HepG2 (cell line): Measurements from ENCODE around the gene GUCY1B1. TPM values are rescaled to one million over a fixed set of nuclear protein-coding genes. Genes with fewer than 3 reads are reported as not detected.

ENCODE experiments used
- ATAC-seq: fragments of 200-7000 bp; cut with Tn5 transposase; 3 replicates; pipeline ENCODE4 v1.9.1; 2020; ENCODE audit warnings: mild to moderate bottlenecking, moderate library complexity
- BruUV-seq: library from RNA; stranded (reverse); fragments of 400-500 nt; replicated peaks from 2 replicates; lab custom pipeline; 2021; lab: Mats Ljungman, UMichigan
- CTCF ChIA-PET: fragments of 300-600 bp; formaldehyde crosslinking; extraction: SDS; loops from one replicate; lab custom pipeline; 2021; ENCODE audit warnings: low total read pairs, inconsistent platforms, low intra/inter-chr PET ratio; lab: Yijun Ruan, JAX
- POLR2A ChIA-PET: fragments of 350-600 bp; sonication (Branson Sonifier 250); formaldehyde crosslinking; loops from one replicate; lab custom pipeline; 2020; ENCODE audit warnings: antibody characterized with exemption, inconsistent platforms; lab: Yijun Ruan, JAX
- DNase-seq: peaks from one replicate; pipeline ENCODE4 v3.0.0-alpha.2; 2015; ENCODE audit warnings: low spot score
- FAIRE-seq: peaks from 3 replicates; lab custom pipeline; 2011; peaks lifted over from hg19 to GRCh38; lab: Jason Lieb, UNC
- H2AFZ ChIP-seq: one replicate; pipeline ENCODE4 v1.6.1; 2011; ENCODE audit warnings: low read length, inconsistent platforms
- H3K27ac ChIP-seq: fragments of 300-600 bp; 3 replicates; pipeline ENCODE4 v1.8.0; 2011; ENCODE audit warnings: mixed run types, mild to moderate bottlenecking, mixed read lengths, low read length, inconsistent platforms; ENCODE audit not compliant: insufficient read depth; ENCODE audit errors: extremely low read length
- H3K27me3 ChIP-seq, 2 experiments: fragments of 200-600 bp in 1 of 2; 2 replicates in 1 of 2; 3 replicates in 1 of 2; pipeline versions ENCODE4 v1.6.0 to v1.8.0; 2011; ENCODE audit warnings: low read length in 2 of 2, mild to moderate bottlenecking in 2 of 2, moderate library complexity in 2 of 2, inconsistent platforms in 1 of 2; ENCODE audit not compliant: insufficient read depth in 2 of 2, control insufficient read depth in 1 of 2
- H3K36me3 ChIP-seq, 2 experiments: fragments of 200-600 bp in 1 of 2; replicated peaks in 1 of 2; 2 replicates in 1 of 2; 3 replicates in 1 of 2; pipeline versions ENCODE4 v1.5.1 to v1.8.0; 2011; ENCODE audit warnings: low read length in 2 of 2, inconsistent platforms in 1 of 2; ENCODE audit not compliant: insufficient read depth in 2 of 2, control insufficient read depth in 1 of 2
- H3K4me1 ChIP-seq: 2 replicates; pipeline ENCODE4 v1.5.1; 2012; ENCODE audit warnings: low read length, inconsistent platforms; ENCODE audit not compliant: insufficient read depth
- H3K4me2 ChIP-seq: 2 replicates; pipeline ENCODE4 v1.6.0; 2011; ENCODE audit warnings: low read depth, low read length, inconsistent platforms
- H3K4me3 ChIP-seq, 3 experiments: fragments of 200-600 bp in 1 of 3; sonication (generic), shearing (Covaris generic) in 1 of 3; replicated peaks in 1 of 3; 2 replicates each; pipeline ENCODE4 v1.5.1; 2011 to 2016; ENCODE audit warnings: low read length in 3 of 3, inconsistent platforms in 2 of 3, low read depth in 2 of 3, mild to moderate bottlenecking in 2 of 3, control low read depth in 1 of 3, mixed read lengths in 1 of 3; ENCODE audit not compliant: insufficient read depth in 1 of 3
- H3K79me2 ChIP-seq: one replicate; pipeline ENCODE4 v1.6.1; 2011; ENCODE audit warnings: low read length, inconsistent platforms; ENCODE audit not compliant: insufficient read depth
- H3K9ac ChIP-seq: 2 replicates; pipeline ENCODE4 v1.6.0; 2011; ENCODE audit warnings: mild to moderate bottlenecking, low read depth, low read length, inconsistent platforms; ENCODE audit not compliant: insufficient read depth
- H3K9me3 ChIP-seq: 2 replicates; pipeline ENCODE4 v1.5.1; 2012; ENCODE audit warnings: mild to moderate bottlenecking, low read length
- H4K20me1 ChIP-seq: 2 replicates; pipeline ENCODE4 v1.6.0; 2011; ENCODE audit warnings: inconsistent platforms, mild to moderate bottlenecking, low read length, moderate library complexity; ENCODE audit not compliant: insufficient read depth
- MAFK ChIP-seq, 2 experiments: IDR thresholded peaks in 1 of 2; conservative IDR thresholded peaks in 1 of 2; 2 replicates each; pipeline ENCODE4 v1.6.1; 2011; ENCODE audit warnings: improper control_type of control experiment in 2 of 2, low read length in 2 of 2
- MYC ChIP-seq: sonication (generic); formaldehyde crosslinking; IDR thresholded peaks from 2 replicates; pipeline ENCODE4 v1.9.0; 2021; ENCODE audit warnings: missing genetic modification reagents, borderline replicate concordance
- NFE2L1 ChIP-seq: sonication (generic); formaldehyde crosslinking; IDR thresholded peaks from 2 replicates; pipeline ENCODE4 v1.4.0; 2020; ENCODE audit warnings: missing genetic modification reagents, mild to moderate bottlenecking, borderline replicate concordance
- PLRG1 ChIP-seq: fragments of 450-650 bp; conservative IDR thresholded peaks from 2 replicates; pipeline ENCODE4 v1.6.1; 2016
- RAD21 ChIP-seq: fragments of 450-650 bp; formaldehyde crosslinking; IDR thresholded peaks from 2 replicates; pipeline ENCODE4 v1.5.0; 2020; ENCODE audit warnings: mild to moderate bottlenecking
- TARDBP ChIP-seq: sonication (generic); formaldehyde crosslinking; IDR thresholded peaks from 2 replicates; pipeline ENCODE4 v1.8.0; 2022; ENCODE audit warnings: mild to moderate bottlenecking, missing genetic modification reagents
- TOPORS ChIP-seq: sonication (generic); formaldehyde crosslinking; IDR thresholded peaks from 2 replicates; pipeline ENCODE4 v1.8.0; 2023; ENCODE audit warnings: mild to moderate bottlenecking, missing genetic modification reagents
- ZFAT ChIP-seq: sonication (generic); formaldehyde crosslinking; conservative IDR thresholded peaks from 2 replicates; pipeline ENCODE4 v1.8.1; 2023; ENCODE audit warnings: missing genetic modification reagents, inconsistent platforms
- ZNF232 ChIP-seq: sonication (generic); formaldehyde crosslinking; IDR thresholded peaks from 2 replicates; pipeline ENCODE4 v1.4.0; 2020; ENCODE audit warnings: missing genetic modification reagents, borderline replicate concordance
- ZNF256 ChIP-seq: sonication (generic); formaldehyde crosslinking; conservative IDR thresholded peaks from 2 replicates; pipeline ENCODE4 v1.4.0; 2020; ENCODE audit warnings: missing genetic modification reagents
- ZNF296 ChIP-seq: sonication (generic); formaldehyde crosslinking; conservative IDR thresholded peaks from 2 replicates; pipeline ENCODE4 v1.5.0; 2020; ENCODE audit warnings: mild to moderate bottlenecking, missing genetic modification reagents
- ZNF333 ChIP-seq: sonication (generic); formaldehyde crosslinking; IDR thresholded peaks from 2 replicates; pipeline ENCODE4 v1.4.0; 2020; ENCODE audit warnings: mild to moderate bottlenecking, missing genetic modification reagents, borderline replicate concordance
- ZNF629 ChIP-seq: sonication (generic); formaldehyde crosslinking; conservative IDR thresholded peaks from 2 replicates; pipeline ENCODE4 v1.5.0; 2020; ENCODE audit warnings: missing genetic modification reagents
- ZNF720 ChIP-seq: sonication (generic); formaldehyde crosslinking; IDR thresholded peaks from 2 replicates; pipeline ENCODE4 v1.4.0; 2020; ENCODE audit warnings: missing genetic modification reagents
- WGBS: methylation state at CpG from one replicate; pipeline ENCODE4 v1.1.6; 2017; ENCODE audit warnings: low lambda C conversion rate; 5-methylcytosine and 5-hydroxymethylcytosine counted together
- in situ Hi-C: cut with HindIII; loops from 2 replicates; pipeline ENCODE4 v1.10.0; 2017; ENCODE audit warnings: low pct_unique_long_range_greater_than_20kb; ENCODE audit not compliant: extremely low pct_ligation_motif_present
- intact Hi-C: fragments of 100-400 bp; cut with micrococcal nuclease; formaldehyde crosslinking; loops from one replicate; pipeline ENCODE4 v1.10.0; 2022; ENCODE audit not compliant: unreplicated experiment
- polyA plus RNA-seq, 8 experiments: library from polyadenylated mRNA; depleted of rRNA in 3 of 8; stranded (reverse) in 7 of 8; unstranded in 1 of 8; fragments of >200 nt; fragmentation: Illumina TruSeq in 4 of 8; extraction: Trizol in 4 of 8; gene quantifications; 2 replicates each; pipeline versions ENCODE4 v1.2.1 to v1.2.3, GENCODE V29; 2011 to 2016; ENCODE audit warnings: low read depth in 4 of 8, missing spikeins in 1 of 8, mixed read lengths in 1 of 8; ENCODE audit not compliant: insufficient read depth in 1 of 8
- total RNA-seq, 5 experiments: library from RNA; depleted of rRNA; stranded (reverse); fragments of >200 nt; fragmentation: Illumina TruSeq; extraction: Trizol; gene quantifications; 2 replicates each; pipeline ENCODE4 v1.2.3, GENCODE V29; 2016; ENCODE audit warnings: low read depth in 1 of 5
- TF ChIP-seq, protein P1 (sequence below): sonication (generic); formaldehyde crosslinking; IDR thresholded peaks from 2 replicates; pipeline ENCODE4 v1.4.0; 2020; ENCODE audit warnings: missing genetic modification reagents

Gene GUCY1B1
- total and polyA plus RNA-seq, 2 of the 13 experiments (the other 11 are each of a cell fraction or from before 2014, with no cell fraction given), result not detected

DNA sequence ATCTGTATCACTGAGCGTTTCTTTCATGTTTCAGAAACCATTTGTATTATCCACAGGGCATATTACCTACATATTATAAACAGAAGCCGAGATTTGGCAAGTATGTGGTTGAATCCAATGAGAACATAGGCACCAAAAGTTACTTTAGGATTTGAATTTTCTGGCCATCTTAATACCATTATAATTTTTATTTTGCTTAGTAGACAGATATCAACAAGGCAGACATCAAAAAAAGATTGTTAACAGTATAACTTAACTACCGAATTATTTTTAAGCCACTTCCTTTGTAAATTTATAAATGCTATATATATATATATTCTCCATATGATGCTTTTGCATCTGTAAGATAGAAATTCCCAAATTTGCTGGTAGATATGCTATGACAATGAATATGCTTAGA lies 2.2 kb downstream of the GUCY1B1 start:
- BruUV-seq, result no TSS peak
- Histone ChIP-seq H4K20me1 (no peaks in the 10 kb centered on the region), H3K36me3 (no peaks in the 10 kb centered on the region), H3K4me1 (no peaks in the 10 kb centered on the region), H3K27ac (no peak overlapping the region), H3K4me2 (no peak overlapping the region), H3K4me3 (no peak overlapping the region), H3K27me3 (no peaks in the 10 kb centered on the region), H2AFZ (no peak overlapping the region), H3K9me3 (no peaks in the 10 kb centered on the region), H3K79me2 (no peaks in the 10 kb centered on the region), H3K9ac (no peak overlapping the region)
- DNase-seq, result no peak
- ChIA-PET POLR2A (no interaction called here), CTCF (no interaction called here)
- intact Hi-C loops (no loop called here), in situ Hi-C loops (no loop called here)
- no peak for FAIRE-seq
- TF ChIP-seq MAFK (conservative IDR thresholded peaks at IDR 0.05 in 1 of 2, IDR thresholded peaks at IDR 0.05 in 1 of 2; ENCODE audit: low read length in 2 of 2), result peak; percentile 28 to 55; a peak in 2 of 4 replicates
- TF ChIP-seq NFE2L1 (CRISPR knock-in tag), result no peak
- TF ChIP-seq ZNF296 (CRISPR knock-in tag), result no peak
- no peak for TF ChIP-seq ZNF232
- no peak for ATAC-seq
- 3% methylated on average over 3 of the region's 3 CpGs for WGBS

- in situ Hi-C loops (no loop called here), intact Hi-C loops (no loop called here)
- ChIA-PET CTCF (no interaction called here), POLR2A (no interaction called here)
- Histone ChIP-seq H2AFZ (no peak overlapping the region), H3K4me2 (no peak overlapping the region), H3K79me2 (no peaks in the 10 kb centered on the region), H3K27ac (no peak overlapping the region), H3K36me3 (no peaks in the 10 kb centered on the region), H3K4me3 (no peak overlapping the region), H3K9ac (no peak overlapping the region), H3K27me3 (no peaks in the 10 kb centered on the region), H4K20me1 (no peaks in the 10 kb centered on the region), H3K4me1 (no peaks in the 10 kb centered on the region), H3K9me3 (no peaks in the 10 kb centered on the region)
- no TSS peak for BruUV-seq
- DNase-seq (no peak), FAIRE-seq (no peak), ATAC-seq (no peak)
- no peak for TF ChIP-seq ZFAT (CRISPR knock-in tag)
- TF ChIP-seq MYC (CRISPR knock-in tag), result no peak
- no peak for TF ChIP-seq ZNF720 (CRISPR knock-in tag)
- TF ChIP-seq ZNF629 (CRISPR knock-in tag), result no peak
- TF ChIP-seq ZNF256 (CRISPR knock-in tag), result no peak
- no peak for TF ChIP-seq RAD21
- TF ChIP-seq, protein P1, sequence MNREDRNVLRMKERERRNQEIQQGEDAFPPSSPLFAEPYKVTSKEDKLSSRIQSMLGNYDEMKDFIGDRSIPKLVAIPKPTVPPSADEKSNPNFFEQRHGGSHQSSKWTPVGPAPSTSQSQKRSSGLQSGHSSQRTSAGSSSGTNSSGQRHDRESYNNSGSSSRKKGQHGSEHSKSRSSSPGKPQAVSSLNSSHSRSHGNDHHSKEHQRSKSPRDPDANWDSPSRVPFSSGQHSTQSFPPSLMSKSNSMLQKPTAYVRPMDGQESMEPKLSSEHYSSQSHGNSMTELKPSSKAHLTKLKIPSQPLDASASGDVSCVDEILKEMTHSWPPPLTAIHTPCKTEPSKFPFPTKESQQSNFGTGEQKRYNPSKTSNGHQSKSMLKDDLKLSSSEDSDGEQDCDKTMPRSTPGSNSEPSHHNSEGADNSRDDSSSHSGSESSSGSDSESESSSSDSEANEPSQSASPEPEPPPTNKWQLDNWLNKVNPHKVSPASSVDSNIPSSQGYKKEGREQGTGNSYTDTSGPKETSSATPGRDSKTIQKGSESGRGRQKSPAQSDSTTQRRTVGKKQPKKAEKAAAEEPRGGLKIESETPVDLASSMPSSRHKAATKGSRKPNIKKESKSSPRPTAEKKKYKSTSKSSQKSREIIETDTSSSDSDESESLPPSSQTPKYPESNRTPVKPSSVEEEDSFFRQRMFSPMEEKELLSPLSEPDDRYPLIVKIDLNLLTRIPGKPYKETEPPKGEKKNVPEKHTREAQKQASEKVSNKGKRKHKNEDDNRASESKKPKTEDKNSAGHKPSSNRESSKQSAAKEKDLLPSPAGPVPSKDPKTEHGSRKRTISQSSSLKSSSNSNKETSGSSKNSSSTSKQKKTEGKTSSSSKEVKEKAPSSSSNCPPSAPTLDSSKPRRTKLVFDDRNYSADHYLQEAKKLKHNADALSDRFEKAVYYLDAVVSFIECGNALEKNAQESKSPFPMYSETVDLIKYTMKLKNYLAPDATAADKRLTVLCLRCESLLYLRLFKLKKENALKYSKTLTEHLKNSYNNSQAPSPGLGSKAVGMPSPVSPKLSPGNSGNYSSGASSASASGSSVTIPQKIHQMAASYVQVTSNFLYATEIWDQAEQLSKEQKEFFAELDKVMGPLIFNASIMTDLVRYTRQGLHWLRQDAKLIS (CRISPR knock-in tag), result no peak
- no peak for TF ChIP-seq ZNF333 (CRISPR knock-in tag)
- TF ChIP-seq TARDBP (CRISPR knock-in tag), result no peak
- TF ChIP-seq TOPORS, result no peak
- TF ChIP-seq PLRG1, result no peak
Measured at GRCh38 chr4:155761916-155762315, 3.1 kb downstream of the GUCY1B1 start.
